Astrocyte (in vitro differentiated cells and primary cell): ENCODE data around the gene SYT2. TPM values are rescaled to one million over a fixed set of nuclear protein-coding genes. Genes with fewer than 3 reads are reported as not detected.

Source experiments
- DNase-seq: peaks from one replicate; pipeline ENCODE4 v3.0.0-alpha.2; 2010; ENCODE audit warnings: low read depth
- FAIRE-seq: peaks from 2 replicates; lab custom pipeline; 2011; peaks lifted over from hg19 to GRCh38; lab: Jason Lieb, UNC
- H2AFZ ChIP-seq: 2 replicates; pipeline ENCODE4 v1.6.0; 2012; ENCODE audit warnings: low read depth, low read length, inconsistent platforms
- H3K27ac ChIP-seq: 2 replicates; pipeline ENCODE4 v1.5.1; 2011; ENCODE audit warnings: low read depth, low read length, inconsistent platforms
- H3K27me3 ChIP-seq: 2 replicates; pipeline ENCODE4 v1.6.0; 2011; ENCODE audit warnings: low read length, inconsistent platforms; ENCODE audit not compliant: insufficient read depth
- H3K36me3 ChIP-seq: 2 replicates; pipeline ENCODE4 v1.5.1; 2011; ENCODE audit warnings: low read length, inconsistent platforms; ENCODE audit not compliant: insufficient read depth
- H3K4me1 ChIP-seq: 2 replicates; pipeline ENCODE4 v1.5.1; 2011; ENCODE audit warnings: low read length, inconsistent platforms; ENCODE audit not compliant: insufficient read depth
- H3K4me2 ChIP-seq: 2 replicates; pipeline ENCODE4 v1.6.0; 2012; ENCODE audit warnings: low read length, inconsistent platforms
- H3K4me3 ChIP-seq: 2 replicates; pipeline ENCODE4 v1.5.1; 2011; ENCODE audit warnings: low read depth, mild to moderate bottlenecking, low read length, inconsistent platforms; ENCODE audit not compliant: insufficient read depth
- H3K79me2 ChIP-seq: 2 replicates; pipeline ENCODE4 v1.6.0; 2012; ENCODE audit warnings: mild to moderate bottlenecking, low read length, inconsistent platforms; ENCODE audit not compliant: insufficient read depth
- H3K9ac ChIP-seq: 2 replicates; pipeline ENCODE4 v1.6.0; 2012; ENCODE audit warnings: mild to moderate bottlenecking, low read length, inconsistent platforms
- H3K9me3 ChIP-seq: 2 replicates; pipeline ENCODE4 v1.5.1; 2012; ENCODE audit warnings: low read depth, mild to moderate bottlenecking, low read length, inconsistent platforms; ENCODE audit not compliant: insufficient read depth
- H4K20me1 ChIP-seq: 2 replicates; pipeline ENCODE4 v1.6.0; 2012; ENCODE audit warnings: low read length, inconsistent platforms; ENCODE audit not compliant: insufficient read depth
- H3K27ac Mint-ChIP-seq: one replicate; pipeline ENCODE4 v1.8.0; 2021; ENCODE audit warnings: mild to moderate bottlenecking, mixed read lengths; ENCODE audit not compliant: unreplicated experiment
- H3K27me3 Mint-ChIP-seq: one replicate; pipeline ENCODE4 v1.8.0; 2021; ENCODE audit warnings: low read depth, mixed read lengths; ENCODE audit not compliant: unreplicated experiment
- H3K36me3 Mint-ChIP-seq: one replicate; pipeline ENCODE4 v1.8.0; 2021; ENCODE audit warnings: low read depth, mixed read lengths; ENCODE audit not compliant: unreplicated experiment
- H3K4me1 Mint-ChIP-seq: one replicate; pipeline ENCODE4 v1.8.0; 2021; ENCODE audit warnings: low read depth, mixed read lengths; ENCODE audit not compliant: unreplicated experiment
- H3K4me3 Mint-ChIP-seq: one replicate; pipeline ENCODE4 v1.8.0; 2021; ENCODE audit warnings: mild to moderate bottlenecking, moderate library complexity, mixed read lengths; ENCODE audit not compliant: unreplicated experiment
- H3K9me3 Mint-ChIP-seq: one replicate; pipeline ENCODE4 v1.8.0; 2021; ENCODE audit warnings: mild to moderate bottlenecking, mixed read lengths; ENCODE audit not compliant: unreplicated experiment
- CTCF ChIP-seq: IDR thresholded peaks from 2 replicates; pipeline ENCODE4 v1.5.1; 2011; ENCODE audit warnings: low read depth, mild to moderate bottlenecking, inconsistent platforms, low read length, moderate library complexity; ENCODE audit not compliant: insufficient read depth
- EZH2 ChIP-seq: IDR thresholded peaks from 2 replicates; pipeline ENCODE4 v1.6.1; 2012; ENCODE audit warnings: mild to moderate bottlenecking, low read length, inconsistent platforms; ENCODE audit not compliant: insufficient read depth
- total RNA-seq: library from RNA; stranded (reverse); gene quantifications from 2 replicates; pipeline ENCODE4 v1.2.1, GENCODE V29; 2021

SYT2 gene
- total RNA-seq, 1 donor from 2014 or later = 0.27 TPM

GRCh38 chr1:202567738-202568137, 142.5 kb downstream of the SYT2 start:
- Mint-ChIP-seq H3K27ac (peak overlapping the region; percentile 37), H3K9me3 (no peaks in the 10 kb centered on the region), H3K36me3 (peaks cover 2% of the 10 kb centered on the region), H3K4me1 (peaks cover 21% of the 10 kb centered on the region), H3K27me3 (no peaks in the 10 kb centered on the region), H3K4me3 (no peak overlapping the region)
- Histone ChIP-seq H3K9ac (no peak overlapping the region), H3K4me2 (peak overlapping the region; percentile 49), H4K20me1 (no peaks in the 10 kb centered on the region), H3K36me3 (no peaks in the 10 kb centered on the region), H3K27me3 (no peaks in the 10 kb centered on the region), H2AFZ (no peak overlapping the region), H3K9me3 (no peaks in the 10 kb centered on the region), H3K27ac (peak overlapping the region; percentile 20), H3K4me1 (peaks cover 22% of the 10 kb centered on the region), H3K4me3 (no peak overlapping the region), H3K79me2 (no peaks in the 10 kb centered on the region)
- DNase-seq = peak; percentile 76
- FAIRE-seq = peak; percentile 5
- TF ChIP-seq EZH2 = no peak
- no peak for TF ChIP-seq CTCF

GRCh38 chr1:202565890-202566602, 144.2 kb downstream of the SYT2 start:
- H4K20me1 ChIP-seq = no peaks in the 10 kb centered on the region
- Mint-ChIP-seq H3K36me3 (peaks cover 2% of the 10 kb centered on the region), H3K27ac (no peak overlapping the region), H3K27me3 (no peaks in the 10 kb centered on the region), H3K4me3 (no peak overlapping the region), H3K4me1 (peaks cover 21% of the 10 kb centered on the region), H3K9me3 (no peaks in the 10 kb centered on the region)
- no peak overlapping the region for H2AFZ ChIP-seq
- no peaks in the 10 kb centered on the region for H3K9me3 ChIP-seq
- no peak overlapping the region for H3K4me3 ChIP-seq
- no peak for TF ChIP-seq EZH2
- TF ChIP-seq CTCF = no peak
- no peak overlapping the region for H3K4me2 ChIP-seq
- H3K27ac ChIP-seq = no peak overlapping the region
- no peak for FAIRE-seq
- no peak overlapping the region for H3K9ac ChIP-seq
- H3K79me2 ChIP-seq = no peaks in the 10 kb centered on the region
- no peaks in the 10 kb centered on the region for H3K27me3 ChIP-seq
- H3K4me1 ChIP-seq = peaks cover 22% of the 10 kb centered on the region
- DNase-seq = no peak
- H3K36me3 ChIP-seq = no peaks in the 10 kb centered on the region

GRCh38 chr1:202564958-202565495, 145.2 kb downstream of the SYT2 start:
- H2AFZ ChIP-seq = no peak overlapping the region
- no peak overlapping the region for H3K4me3 Mint-ChIP-seq
- H3K4me1 Mint-ChIP-seq = peaks cover 21% of the 10 kb centered on the region
- H3K4me3 ChIP-seq = no peak overlapping the region
- TF ChIP-seq CTCF = no peak
- TF ChIP-seq EZH2 = no peak
- no peak for DNase-seq
- no peak overlapping the region for H3K9ac ChIP-seq
- no peaks in the 10 kb centered on the region for H3K36me3 ChIP-seq
- H3K27ac ChIP-seq = no peak overlapping the region
- no peaks in the 10 kb centered on the region for H3K9me3 ChIP-seq
- H3K9me3 Mint-ChIP-seq = no peaks in the 10 kb centered on the region
- H3K4me1 ChIP-seq = peaks cover 22% of the 10 kb centered on the region
- peaks cover 2% of the 10 kb centered on the region for H3K36me3 Mint-ChIP-seq
- H3K79me2 ChIP-seq = no peaks in the 10 kb centered on the region
- H3K27ac Mint-ChIP-seq = no peak overlapping the region
- H3K27me3 Mint-ChIP-seq = no peaks in the 10 kb centered on the region
- no peaks in the 10 kb centered on the region for H3K27me3 ChIP-seq
- no peaks in the 10 kb centered on the region for H4K20me1 ChIP-seq
- H3K4me2 ChIP-seq = no peak overlapping the region
- FAIRE-seq = no peak
